HG03066 (cell line): Measurements from ENCODE around the gene ELOVL6.
"Not testable (repeated sequence)": the region's sequence is repeated elsewhere in the genome, so short reads cannot be mapped to it uniquely, and the experiment has no call there.

Experiments used
- ATAC-seq: cut with Tn5 transposase; IDR thresholded peaks from one replicate; pipeline ENCODE4 v1.9.1; 2021; ENCODE audit warnings: low read depth; ENCODE audit not compliant: unreplicated experiment

ELOVL6 gene

GRCh38 chr4:110164251-110164650 is 34.2 kb downstream of the ELOVL6 start:
- no peak for ATAC-seq

GRCh38 chr4:110163327-110164069 is 34.9 kb downstream of the ELOVL6 start:
- ATAC-seq: no peak

GRCh38 chr4:110160618-110161017 is 37.8 kb downstream of the ELOVL6 start:
- no peak for ATAC-seq

GRCh38 chr4:110159541-110159940 is 38.9 kb downstream of the ELOVL6 start:
- no peak for ATAC-seq

- ATAC-seq: no peak
These were observed 40.8 kb downstream of the ELOVL6 start for GRCh38 chr4:110157580-110157979.

- not testable (repeated sequence) for ATAC-seq
These were observed 41.2 kb downstream of the ELOVL6 start for GRCh38 chr4:110157166-110157565.

GRCh38 chr4:110156442-110156841 is 42.0 kb downstream of the ELOVL6 start:
- ATAC-seq: no peak

GRCh38 chr4:110155654-110156053 is 42.8 kb downstream of the ELOVL6 start:
- no peak for ATAC-seq

GRCh38 chr4:110154582-110154981 is 43.8 kb downstream of the ELOVL6 start:
- ATAC-seq: no peak

GRCh38 chr4:110152386-110152785 is 46.0 kb downstream of the ELOVL6 start:
- ATAC-seq: no peak

- ATAC-seq: no peak
These were observed 49.3 kb downstream of the ELOVL6 start for GRCh38 chr4:110149089-110149488.

- ATAC-seq: no peak
These were observed 56.0 kb downstream of the ELOVL6 start for GRCh38 chr4:110142461-110142860.

- no peak for ATAC-seq
These were observed 58.6 kb downstream of the ELOVL6 start for GRCh38 chr4:110139815-110140214.

- ATAC-seq: no peak
These were observed 59.3 kb downstream of the ELOVL6 start for GRCh38 chr4:110139111-110139510.

GRCh38 chr4:110138551-110138950 is 59.9 kb downstream of the ELOVL6 start:
- ATAC-seq: no peak

GRCh38 chr4:110137829-110138228 is 60.6 kb downstream of the ELOVL6 start:
- ATAC-seq: no peak

GRCh38 chr4:110135523-110135922 is 62.9 kb downstream of the ELOVL6 start:
- ATAC-seq: no peak

GRCh38 chr4:110135076-110135475 is 63.3 kb downstream of the ELOVL6 start:
- no peak for ATAC-seq

- ATAC-seq: no peak
These were observed 64.0 kb downstream of the ELOVL6 start for GRCh38 chr4:110134269-110134869.

GRCh38 chr4:110132816-110133719 is 65.3 kb downstream of the ELOVL6 start:
- ATAC-seq: no peak

- ATAC-seq: no peak
These were observed 66.5 kb downstream of the ELOVL6 start for GRCh38 chr4:110131916-110132315.
